HL-60/S4 treated with phorbol 12-myristate 13-acetate at 8.2 ng/mL for 4 days and 3 days (cell line): Measurements from ENCODE around the gene SYT2.

Source experiments
- in situ Hi-C: fragments of 300-500 bp; cut with MboI; formaldehyde crosslinking; loops from 2 replicates; pipeline ENCODE4 v1.15.0; 2022; ENCODE audit warnings: low sequenced_read_pairs

Gene SYT2

GRCh38 chr1:202605515-202605914 lies 104.7 kb downstream of the SYT2 start:
- in situ Hi-C loops, result loop anchor here (25.0 kb wide), 1 partner anchor 118 kb away; no protein-coding TSS in a partner anchor

DNA sequence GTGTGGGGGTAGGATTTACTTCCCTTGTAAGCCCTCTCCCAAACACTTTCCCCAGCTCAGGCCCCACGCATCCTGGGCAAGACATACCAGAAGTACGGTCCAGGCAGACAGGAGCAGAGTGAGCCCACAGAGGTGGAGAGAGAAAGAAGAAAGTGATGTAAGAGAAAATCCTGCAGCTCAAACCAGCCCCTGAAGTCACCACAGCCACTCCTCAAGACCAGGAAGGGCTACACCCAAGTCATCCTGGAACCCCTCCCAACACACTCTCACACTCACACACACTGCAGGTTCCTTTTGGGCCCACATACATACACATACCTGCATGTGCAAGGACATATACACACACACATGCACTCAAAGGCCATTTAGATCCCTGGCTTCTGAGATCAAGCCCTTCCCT lies 106.8 kb downstream of the SYT2 start:
- in situ Hi-C loops, result loop anchor here (25.0 kb wide), 1 partner anchor 116 kb away; no protein-coding TSS in a partner anchor

DNA sequence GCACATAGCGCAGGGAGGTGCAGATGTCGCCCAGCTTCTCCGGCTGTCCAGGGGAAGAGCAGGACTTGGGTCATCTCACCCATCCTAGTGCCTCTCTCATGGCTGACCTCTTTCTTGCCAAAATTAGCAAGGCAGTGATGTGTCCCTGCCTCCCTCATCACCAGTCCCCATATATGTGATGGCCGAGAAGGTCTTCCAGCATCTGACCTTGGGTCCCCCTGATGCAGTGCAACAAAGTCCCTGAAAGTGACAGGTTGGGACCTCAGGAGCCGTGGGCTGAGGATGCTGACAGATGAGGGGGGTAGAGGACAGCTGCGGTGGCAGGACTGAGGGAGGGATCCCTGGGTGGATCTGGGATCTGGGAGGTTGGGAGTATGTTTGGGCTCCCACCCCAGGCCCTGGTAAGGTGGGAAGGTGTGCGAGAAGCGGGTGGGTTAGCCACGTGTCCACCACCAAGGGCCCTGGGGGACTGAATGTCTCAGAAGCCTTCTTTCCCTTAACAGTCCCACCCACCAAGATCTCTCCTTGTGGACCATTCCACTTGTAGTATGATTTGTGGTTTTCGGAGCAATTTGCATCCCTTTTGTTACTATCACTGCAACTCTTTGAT lies 109.7 kb downstream of the SYT2 start:
- in situ Hi-C loops, result loop anchor here (25.0 kb wide), 1 partner anchor 113 kb away; no protein-coding TSS in a partner anchor

DNA sequence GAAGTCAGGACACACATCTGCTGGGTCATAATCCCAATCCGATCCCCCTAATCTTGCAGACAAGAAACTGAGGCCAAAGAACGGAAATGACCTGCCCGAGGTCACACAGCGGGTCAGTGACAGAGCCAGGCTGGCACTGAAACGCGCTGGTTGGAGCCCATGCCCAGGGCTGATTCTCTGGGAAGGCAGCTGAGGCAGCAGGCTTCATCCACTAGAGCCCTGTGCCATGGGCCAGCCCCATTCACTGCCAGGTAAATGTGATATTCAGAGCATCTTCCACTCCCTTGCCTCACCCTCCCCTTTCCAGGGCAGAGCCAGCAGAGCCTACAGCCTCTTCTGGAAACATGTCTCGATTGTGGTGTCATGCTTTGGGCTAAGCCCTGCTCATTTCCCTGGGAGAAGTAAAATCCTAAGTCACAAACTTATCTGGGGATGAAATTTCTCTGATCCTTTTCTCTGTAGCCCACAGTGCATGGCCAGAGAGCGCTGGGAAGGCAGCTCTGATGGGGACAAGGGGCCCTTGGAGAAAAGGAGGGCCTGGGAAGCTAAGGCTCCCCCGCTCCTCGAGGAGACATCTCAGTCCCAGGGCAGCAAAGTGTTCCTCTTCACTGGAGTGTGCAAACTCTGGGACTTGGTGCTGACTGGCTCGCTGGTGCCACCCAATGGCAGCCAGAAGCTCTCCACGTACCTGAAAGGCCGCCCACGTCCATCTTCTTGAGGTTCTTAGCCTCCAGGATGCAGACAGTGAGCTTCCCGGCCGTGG lies 110.4 kb downstream of the SYT2 start:
- in situ Hi-C loops, result loop anchor here (25.0 kb wide), 1 partner anchor 113 kb away; no protein-coding TSS in a partner anchor

DNA sequence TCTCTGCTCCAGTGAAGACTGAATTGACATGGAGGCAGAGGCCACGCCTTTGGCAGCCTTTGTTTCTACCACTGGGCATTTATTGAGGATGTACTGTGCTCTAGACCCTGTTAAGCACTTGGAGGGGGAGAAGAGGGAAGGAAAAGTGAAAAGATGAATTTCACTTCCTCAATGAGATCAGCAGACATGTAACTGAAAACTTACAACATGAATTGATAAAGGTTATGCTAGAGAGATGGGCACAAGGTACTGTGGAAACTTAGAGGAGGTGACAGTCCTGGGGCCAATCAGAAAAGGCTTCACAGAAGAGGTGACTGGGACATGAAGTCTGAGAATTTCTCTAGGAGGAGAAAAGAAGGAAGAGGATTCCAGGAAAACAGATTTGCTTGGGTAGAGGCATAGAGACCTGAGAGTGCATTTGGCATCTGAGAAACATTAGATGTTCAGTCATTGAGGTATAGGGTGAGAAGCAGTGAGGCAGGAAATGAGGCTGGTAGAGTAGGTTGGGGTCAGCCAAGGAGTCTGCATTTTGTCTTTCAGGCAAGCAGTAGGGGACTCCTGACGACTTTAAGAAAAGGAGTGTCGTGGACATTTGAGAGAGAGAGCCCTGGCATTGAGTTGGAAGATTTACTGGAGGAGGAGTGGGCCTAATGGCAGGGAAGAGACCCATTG lies 113.0 kb downstream of the SYT2 start:
- in situ Hi-C loops, result no loop called here

- in situ Hi-C loops, result no loop called here
Observed at GRCh38 chr1:202596638-202597037, 113.6 kb downstream of the SYT2 start.

GRCh38 chr1:202593845-202594244 lies 116.4 kb downstream of the SYT2 start:
- in situ Hi-C loops, result no loop called here

- in situ Hi-C loops, result no loop called here
Observed at GRCh38 chr1:202592146-202592545, 118.1 kb downstream of the SYT2 start.

- in situ Hi-C loops, result no loop called here
Observed at GRCh38 chr1:202591515-202591914, 118.7 kb downstream of the SYT2 start.

DNA sequence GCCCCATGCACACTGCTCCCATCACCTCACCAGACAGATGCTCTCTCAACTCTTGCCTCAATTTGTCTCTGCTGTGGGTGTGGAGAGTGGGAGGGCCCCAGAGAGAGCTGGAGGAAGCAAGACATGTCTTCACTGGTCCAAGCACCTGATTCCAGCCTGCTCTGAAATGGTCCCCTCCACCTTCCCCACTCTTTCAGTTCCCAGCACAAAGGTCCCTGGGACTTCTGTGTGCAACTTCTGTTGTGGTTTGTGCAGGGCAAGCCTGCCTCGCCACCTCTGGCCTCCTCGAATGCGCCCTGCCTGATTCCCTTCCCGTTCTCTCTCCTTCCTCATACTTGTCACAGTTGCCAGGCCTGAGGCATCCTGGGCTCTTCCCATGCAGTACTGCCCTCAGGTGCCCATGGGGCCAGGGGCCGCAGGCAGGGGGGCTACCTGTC lies 119.3 kb downstream of the SYT2 start:
- in situ Hi-C loops, result no loop called here

DNA sequence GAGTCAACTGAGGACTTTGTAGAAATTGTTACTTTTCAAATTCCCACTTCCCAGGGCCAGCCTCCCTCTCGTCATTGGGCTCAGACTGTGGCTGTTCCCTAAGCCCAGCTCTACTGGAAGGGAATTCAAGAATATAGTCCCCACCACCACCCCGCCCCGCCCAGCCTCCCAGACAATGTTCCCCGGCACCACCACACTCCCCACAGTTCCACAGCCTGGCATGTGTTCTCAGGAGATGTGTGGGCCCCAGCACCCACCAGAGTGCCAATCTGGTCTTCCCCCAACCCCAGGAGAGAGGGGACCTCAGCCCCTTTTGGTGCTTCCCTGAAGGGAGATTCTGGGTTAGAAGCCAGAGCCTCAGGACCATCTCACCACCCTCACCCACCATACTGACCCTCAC lies 120.1 kb downstream of the SYT2 start:
- in situ Hi-C loops, result no loop called here

GRCh38 chr1:202589190-202589930 lies 120.9 kb downstream of the SYT2 start:
- in situ Hi-C loops, result no loop called here

DNA sequence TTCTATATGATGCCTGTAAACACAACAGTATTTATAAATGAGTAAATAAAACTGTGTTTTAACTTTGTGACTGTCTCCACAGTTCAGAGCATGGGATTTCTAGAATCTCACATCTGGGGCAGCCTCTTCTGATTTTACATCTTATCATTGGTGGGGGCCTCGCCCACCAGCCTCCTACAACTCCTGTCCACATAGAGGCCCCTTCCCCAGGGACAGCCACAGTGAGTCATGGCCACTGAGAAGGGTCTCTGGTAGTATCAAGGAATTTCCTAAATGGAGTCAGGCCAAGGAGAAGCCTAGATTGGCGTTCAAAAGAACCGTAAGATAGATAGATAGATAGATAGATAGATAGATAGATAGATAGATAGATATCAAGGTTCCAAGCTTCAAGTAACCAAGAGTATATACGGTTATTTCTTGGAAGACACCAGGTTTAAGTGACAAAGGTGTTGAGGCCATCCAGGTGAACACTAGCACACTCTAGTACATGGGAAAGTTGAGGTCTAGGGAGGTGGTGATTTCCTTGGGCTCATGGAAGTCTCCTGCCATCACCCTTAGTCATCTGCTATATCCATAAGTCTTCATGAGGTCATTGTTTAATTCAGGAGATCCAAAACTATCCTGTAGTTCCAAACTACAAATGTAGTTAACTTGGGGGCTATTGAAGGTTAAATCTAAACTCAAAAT lies 121.6 kb downstream of the SYT2 start:
- in situ Hi-C loops, result no loop called here

DNA sequence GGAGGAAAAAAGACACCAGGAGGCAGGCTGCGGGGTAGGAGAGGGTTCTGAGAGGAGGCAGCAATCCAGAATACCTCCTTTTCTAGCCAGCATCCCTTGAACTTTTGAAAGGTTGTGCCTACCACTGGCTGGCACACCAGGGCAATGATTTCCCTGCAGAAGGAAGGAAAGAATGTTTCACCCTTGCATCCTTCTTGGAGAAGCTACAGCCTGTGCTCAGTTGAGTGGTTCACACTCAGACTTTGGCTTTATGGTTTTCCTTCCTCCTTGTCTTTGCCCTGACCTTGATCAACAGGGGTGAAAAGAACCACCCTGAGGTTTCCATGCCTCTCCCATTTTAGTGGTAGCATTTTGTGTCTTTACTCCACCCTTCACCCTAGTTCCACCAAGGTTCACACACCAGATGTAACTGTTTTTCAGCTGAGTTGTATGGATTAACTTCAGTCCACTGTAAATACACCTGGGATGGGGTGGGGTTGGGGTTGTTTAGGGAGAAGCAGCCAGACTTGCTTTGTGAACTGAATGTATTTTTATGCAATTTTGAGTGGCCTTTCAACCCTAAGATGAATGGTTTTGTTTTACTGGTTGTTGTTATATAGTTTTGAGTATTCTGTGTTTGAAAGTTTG lies 122.3 kb downstream of the SYT2 start:
- in situ Hi-C loops, result no loop called here

- in situ Hi-C loops, result no loop called here
Observed at GRCh38 chr1:202586871-202587270, 123.4 kb downstream of the SYT2 start.

- in situ Hi-C loops, result no loop called here
Observed at GRCh38 chr1:202586018-202586821, 124.0 kb downstream of the SYT2 start.

DNA sequence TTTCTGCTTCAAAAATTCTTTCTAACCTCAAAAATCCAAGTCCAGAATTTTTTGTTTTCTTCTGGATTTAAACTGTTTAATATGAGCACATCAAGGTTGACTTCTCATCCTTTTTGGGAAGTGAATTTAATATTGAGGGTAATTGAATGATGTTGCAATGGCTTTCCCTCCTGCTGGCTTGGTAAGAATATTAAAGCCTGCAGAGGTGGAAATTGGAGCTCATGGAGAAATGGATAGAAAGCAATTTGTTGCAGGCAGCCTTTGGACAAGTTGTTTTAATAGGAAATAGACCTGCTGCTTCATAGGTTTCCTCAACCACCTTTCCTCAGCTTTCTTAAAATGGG lies 124.7 kb downstream of the SYT2 start:
- in situ Hi-C loops, result no loop called here

DNA sequence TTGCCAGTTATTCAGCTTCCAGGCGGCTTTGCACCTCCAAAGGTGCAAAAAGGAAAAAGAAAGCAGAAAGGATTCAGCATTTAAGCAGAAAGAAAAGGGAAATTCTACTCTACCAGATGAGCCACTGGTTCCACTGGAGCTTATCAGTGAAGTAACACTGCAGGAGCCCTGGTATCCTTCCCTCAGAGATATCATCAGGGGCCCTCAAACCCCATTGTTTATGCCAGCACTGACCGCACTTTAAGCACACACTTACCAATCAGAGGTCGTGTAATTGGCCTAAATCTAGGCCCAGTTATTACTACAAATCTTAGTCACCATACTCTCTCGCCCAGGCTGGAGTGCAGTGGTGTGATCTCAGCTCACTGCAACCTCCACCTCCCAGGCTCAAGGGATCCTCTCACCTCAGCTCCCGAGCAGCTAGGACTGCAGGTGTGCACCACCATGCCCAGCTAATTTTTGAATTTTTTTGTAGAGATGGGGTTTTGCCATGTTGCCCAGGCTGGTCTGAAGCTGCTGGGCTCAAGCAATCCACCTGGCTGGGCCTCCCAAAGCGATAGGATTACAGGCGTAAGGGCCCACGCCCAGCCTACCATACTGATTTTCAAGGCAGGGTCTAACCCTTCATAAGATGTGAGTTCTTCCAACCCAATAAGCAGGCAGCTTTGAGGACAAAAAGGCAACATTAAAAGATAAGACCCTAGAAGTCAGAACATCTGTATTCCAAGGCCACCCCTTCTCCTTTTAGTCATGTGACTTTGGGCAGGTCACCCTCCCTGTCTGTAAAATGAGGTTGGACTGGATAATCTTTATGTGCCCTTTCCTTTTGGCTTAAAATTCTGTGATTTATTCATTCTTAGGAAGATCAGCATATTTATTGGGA lies 125.3 kb downstream of the SYT2 start:
- in situ Hi-C loops, result no loop called here
